Adrenal gland (tissue), 12 donors: ENCODE results near the gene MAD1L1. TPM values are rescaled to one million over a fixed set of nuclear protein-coding genes. Genes with fewer than 3 reads are reported as not detected.

ENCODE experiments used
- DNase-seq, 7 donors: peaks; one replicate each; pipeline ENCODE4 v3.0.0-alpha.2; 2019 to 2020
- H3K27ac ChIP-seq, 5 donors: fragments of 200-600 bp; sonication (generic) in 4 of 5; 1 replicate in 3 of 5; 2 replicates in 2 of 5; pipeline versions ENCODE4 v1.5.1 to v1.8.0; 2016 to 2020; ENCODE audit warnings: mild to moderate bottlenecking in 1 of 5
- H3K27me3 ChIP-seq: fragments of 200-600 bp; 2 replicates; pipeline ENCODE4 v1.8.0; 2021
- H3K36me3 ChIP-seq, 2 donors: fragments of 200-600 bp; replicated peaks in 1 of 2; 1 replicate in 1 of 2; 2 replicates in 1 of 2; pipeline versions ENCODE4 v1.5.1 to v1.8.0; 2018 to 2022
- H3K4me1 ChIP-seq, 2 donors: fragments of 200-600 bp; replicated peaks in 1 of 2; 1 replicate in 1 of 2; 2 replicates in 1 of 2; pipeline versions ENCODE4 v1.5.1 to v1.8.0; 2018 to 2021
- H3K4me3 ChIP-seq, 4 donors: fragments of 200-600 bp; sonication (generic) in 3 of 4; one replicate each; pipeline ENCODE4 v1.5.1; 2016 to 2018
- H3K9me3 ChIP-seq, 3 donors: fragments of 200-600 bp; sonication (generic) in 1 of 3; replicated peaks in 1 of 3; 1 replicate in 2 of 3; 2 replicates in 1 of 3; pipeline versions ENCODE4 v1.5.1 to v1.8.0; 2016 to 2021
- POLR2A ChIP-seq, 2 donors: fragments of 450-650 bp; IDR thresholded peaks; one replicate each; pipeline ENCODE4 v1.6.1; 2017; ENCODE audit warnings: antibody characterized with exemption in 2 of 2, mild to moderate bottlenecking in 2 of 2, moderate library complexity in 1 of 2
- WGBS, 4 donors: extraction: QIAGEN DNeasy Blood & Tissue Kit in 2 of 4; methylation state at CpG; one replicate each; pipeline versions ENCODE4 v1.1.5 to v1.1.7; 2013 to 2017; 5-methylcytosine and 5-hydroxymethylcytosine counted together
- intact Hi-C, 2 donors: fragments of 100-400 bp; cut with DNase I; formaldehyde crosslinking; loops; one replicate each; pipeline versions ENCODE4 v1.14.1 to v1.15.0; 2022 to 2023
- polyA plus RNA-seq, 3 donors: library from polyadenylated mRNA; stranded (reverse); fragments of 200-250 nt in 2 of 3; fragments of 350-450 nt in 1 of 3; fragmentation: Illumina TruSeq in 1 of 3; extraction: RNeasy Lipid Tissue Mini Kit (QIAGEN cat#74804) in 1 of 3; gene quantifications; one replicate each; pipeline ENCODE4 v1.2.3, GENCODE V29; 2013 to 2014
- total RNA-seq, 9 donors: library from RNA; depleted of rRNA in 4 of 9; stranded (reverse); fragments of >200 nt in 4 of 9; fragments of 120-200 nt in 1 of 9; fragmentation: NEBNext Ultra II Directional in 1 of 9; extraction: Animal tissue kit (Norgen Biotek cat#: 25700) in 1 of 9; gene quantifications; one replicate each; pipeline versions ENCODE4 v1.1.0 to v1.2.4, GENCODE V29; 2013 to 2023
- TF ChIP-seq, protein P1 (sequence below), 6 experiments: fragments of 450-650 bp in 4 of 6; fragments of 200-600 bp in 2 of 6; sonication (generic) in 1 of 6; IDR thresholded peaks; 1 replicate in 5 of 6; 2 replicates in 1 of 6; pipeline versions ENCODE4 v1.5.1 to v1.8.0; 2016 to 2021; ENCODE audit warnings: antibody characterized with exemption in 6 of 6, mild to moderate bottlenecking in 2 of 6, moderate library complexity in 1 of 6
- donor health status: healthy with polysubstance abuse.
- donor health status: Bipolar disorder and iron deficiency.
- donor health status: DM: yes; HTN: yes; CAD: no.
- donor health status: DM: no; HTN: no; CAD: no.
- donor health status: DM: no; HTN: no; CAD: no.
- donor health status: DM: yes; HTN: yes; CAD: no.

MAD1L1 gene
- total and polyA plus RNA-seq, 12 donors: 6.7 to 87.7 (median 28.9) TPM

DNA sequence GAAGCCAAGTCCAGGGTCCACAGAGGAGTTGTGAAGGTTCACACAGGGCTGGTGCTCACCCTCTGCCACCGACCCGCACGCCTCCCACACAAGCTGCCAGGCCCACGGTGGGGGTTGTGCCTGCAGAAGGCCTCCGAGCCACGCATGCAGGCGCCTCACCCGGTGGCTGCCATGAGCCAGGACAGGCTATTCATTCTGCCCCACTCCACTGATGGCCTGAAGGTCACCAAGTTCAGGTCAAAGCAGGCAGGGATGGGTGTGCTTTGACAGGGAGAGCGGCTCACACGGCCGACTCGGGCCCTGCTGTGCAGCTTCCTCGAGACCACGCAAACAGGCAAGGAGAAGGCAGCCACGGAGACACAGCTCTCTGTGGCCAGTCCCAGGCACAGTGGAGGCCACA is 143.9 kb downstream of the MAD1L1 start:
- 83 to 95% (median 93%) methylated on average over 9 to 15 of the region's 15 CpGs for WGBS, 4 donors
- no peaks in the 10 kb centered on the region for H3K9me3 ChIP-seq
- DNase-seq: no peak
- no peaks in the 10 kb centered on the region for H3K4me1 ChIP-seq
- intact Hi-C loops: no loop called here
- H3K36me3 ChIP-seq: no peaks in the 10 kb centered on the region
- H3K27ac ChIP-seq: no peak overlapping the region
- TF ChIP-seq, protein P1, sequence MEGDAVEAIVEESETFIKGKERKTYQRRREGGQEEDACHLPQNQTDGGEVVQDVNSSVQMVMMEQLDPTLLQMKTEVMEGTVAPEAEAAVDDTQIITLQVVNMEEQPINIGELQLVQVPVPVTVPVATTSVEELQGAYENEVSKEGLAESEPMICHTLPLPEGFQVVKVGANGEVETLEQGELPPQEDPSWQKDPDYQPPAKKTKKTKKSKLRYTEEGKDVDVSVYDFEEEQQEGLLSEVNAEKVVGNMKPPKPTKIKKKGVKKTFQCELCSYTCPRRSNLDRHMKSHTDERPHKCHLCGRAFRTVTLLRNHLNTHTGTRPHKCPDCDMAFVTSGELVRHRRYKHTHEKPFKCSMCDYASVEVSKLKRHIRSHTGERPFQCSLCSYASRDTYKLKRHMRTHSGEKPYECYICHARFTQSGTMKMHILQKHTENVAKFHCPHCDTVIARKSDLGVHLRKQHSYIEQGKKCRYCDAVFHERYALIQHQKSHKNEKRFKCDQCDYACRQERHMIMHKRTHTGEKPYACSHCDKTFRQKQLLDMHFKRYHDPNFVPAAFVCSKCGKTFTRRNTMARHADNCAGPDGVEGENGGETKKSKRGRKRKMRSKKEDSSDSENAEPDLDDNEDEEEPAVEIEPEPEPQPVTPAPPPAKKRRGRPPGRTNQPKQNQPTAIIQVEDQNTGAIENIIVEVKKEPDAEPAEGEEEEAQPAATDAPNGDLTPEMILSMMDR (IDR thresholded peaks at IDR 0.05): no peak
- no peak for TF ChIP-seq POLR2A (IDR thresholded peaks at IDR 0.05)
- H3K27me3 ChIP-seq: no peaks in the 10 kb centered on the region
- H3K4me3 ChIP-seq: no peak overlapping the region

DNA sequence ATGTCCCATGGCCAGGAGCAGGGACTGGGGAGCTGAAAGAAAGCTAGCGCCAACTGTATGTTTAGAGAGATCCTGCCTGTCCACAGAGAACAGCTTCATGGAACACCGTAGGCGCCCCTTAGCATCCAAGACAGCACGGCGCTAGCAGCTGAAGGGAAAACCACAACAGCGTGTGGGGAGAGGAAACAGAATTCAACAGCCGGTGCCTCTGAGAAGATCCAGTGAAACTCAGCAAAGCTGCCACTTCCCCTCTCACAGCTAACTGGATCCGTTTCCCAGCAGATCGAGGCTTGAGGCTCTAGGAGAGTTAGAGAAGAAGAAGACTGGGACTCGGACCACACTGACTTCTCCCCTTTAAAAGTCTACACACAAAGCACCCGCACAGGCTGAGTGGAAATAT is 145.0 kb downstream of the MAD1L1 start:
- DNase-seq: no peak
- intact Hi-C loops: no loop called here
- Histone ChIP-seq H3K27ac (no peak overlapping the region), H3K27me3 (no peaks in the 10 kb centered on the region), H3K9me3 (no peaks in the 10 kb centered on the region), H3K4me3 (no peak overlapping the region), H3K4me1 (no peaks in the 10 kb centered on the region), H3K36me3 (no peaks in the 10 kb centered on the region)
- TF ChIP-seq POLR2A (IDR thresholded peaks at IDR 0.05): no peak
- TF ChIP-seq, protein P1 (IDR thresholded peaks at IDR 0.05): no peak
- WGBS, 4 donors: 78 to 89% (median 83%) methylated on average over 10 to 11 of the region's 11 CpGs

DNA sequence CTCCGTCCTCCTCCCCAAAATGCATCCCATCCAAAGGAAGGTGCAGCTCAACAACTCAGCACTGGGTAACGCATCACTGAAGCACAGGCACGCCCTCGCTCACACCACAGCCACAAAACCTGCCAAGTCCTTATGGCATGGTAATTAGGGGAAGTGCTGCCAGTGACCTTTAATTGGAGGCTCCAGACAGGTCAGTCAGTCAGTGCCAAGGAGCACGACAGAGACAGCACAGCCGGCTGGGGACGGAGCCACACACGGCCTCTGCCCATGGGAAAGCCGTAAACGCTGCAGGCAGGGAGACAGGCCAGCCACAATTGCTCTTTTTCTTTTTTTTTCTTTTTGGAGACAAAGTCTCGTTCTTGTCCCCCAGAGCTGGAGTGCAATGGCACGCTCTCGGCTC is 146.5 kb downstream of the MAD1L1 start:
- H3K4me1 ChIP-seq: no peaks in the 10 kb centered on the region
- no peak for DNase-seq
- WGBS, 4 donors: 86 to 96% (median 90%) methylated on average over 12 to 13 of the region's 13 CpGs
- no peaks in the 10 kb centered on the region for H3K36me3 ChIP-seq
- TF ChIP-seq POLR2A (IDR thresholded peaks at IDR 0.05): no peak
- TF ChIP-seq, protein P1 (IDR thresholded peaks at IDR 0.05): no peak
- H3K27me3 ChIP-seq: no peaks in the 10 kb centered on the region
- intact Hi-C loops: no loop called here
- H3K27ac ChIP-seq: no peak overlapping the region
- H3K9me3 ChIP-seq: no peaks in the 10 kb centered on the region
- no peak overlapping the region for H3K4me3 ChIP-seq

DNA sequence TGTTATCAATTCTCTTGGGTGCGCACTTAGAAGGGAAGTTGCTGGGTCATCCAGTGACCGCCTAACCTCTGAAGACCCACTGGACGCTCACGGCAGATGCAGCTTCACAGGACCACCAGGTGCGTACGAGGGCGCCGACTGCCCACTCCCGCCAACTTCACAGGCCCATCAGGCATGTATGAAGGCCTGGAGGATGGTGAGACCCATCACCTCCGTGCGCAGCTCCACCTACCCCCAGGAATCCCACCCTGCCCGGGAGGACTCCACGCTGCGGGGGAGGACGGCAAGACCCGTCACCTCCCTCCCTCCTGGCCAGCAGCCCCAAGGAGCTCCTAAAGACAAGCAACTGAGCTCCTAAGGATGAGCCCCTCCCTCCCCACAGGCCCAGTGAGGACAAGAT is 146.9 kb downstream of the MAD1L1 start:
- WGBS, 4 donors: 96 to 99% (median 97%) methylated on average over 9 to 16 of the region's 16 CpGs
- no peaks in the 10 kb centered on the region for H3K9me3 ChIP-seq
- no peaks in the 10 kb centered on the region for H3K27me3 ChIP-seq
- TF ChIP-seq, protein P1 (IDR thresholded peaks at IDR 0.05): no peak
- TF ChIP-seq POLR2A (IDR thresholded peaks at IDR 0.05): no peak
- H3K36me3 ChIP-seq: no peaks in the 10 kb centered on the region
- no peaks in the 10 kb centered on the region for H3K4me1 ChIP-seq
- no peak for DNase-seq
- no peak overlapping the region for H3K27ac ChIP-seq
- intact Hi-C loops: no loop called here
- no peak overlapping the region for H3K4me3 ChIP-seq
